Right lobe of liver (tissue), 6 donors: ENCODE results near the gene TNS3. TPM values are rescaled to one million over a fixed set of nuclear protein-coding genes. Genes with fewer than 3 reads are reported as not detected.
"Not testable (repeated sequence)": the region's sequence is repeated elsewhere in the genome, so short reads cannot be mapped to it uniquely, and the experiment has no call there.

Experiments
- ATAC-seq, 4 donors: fragments of 200-7000 bp; cut with Tn5 transposase; one replicate each; pipeline ENCODE4 v1.9.1; 2020; ENCODE audit warnings: mild to moderate bottlenecking in 4 of 4, moderate library complexity in 4 of 4
- DNase-seq, 3 donors: peaks; one replicate each; pipeline ENCODE4 v3.0.0-alpha.2; 2020
- H3K27ac ChIP-seq, 3 donors: fragments of 200-600 bp; one replicate each; pipeline ENCODE4 v1.8.0; 2022
- H3K27me3 ChIP-seq, 2 donors: fragments of 200-600 bp; one replicate each; pipeline ENCODE4 v1.8.0; 2022
- H3K36me3 ChIP-seq, 4 donors: fragments of 200-600 bp; sonication (generic) in 1 of 4; one replicate each; pipeline versions ENCODE4 v1.5.1 to v1.8.0; 2017 to 2022; ENCODE audit warnings: control low read depth in 1 of 4
- H3K4me1 ChIP-seq, 4 donors: fragments of 200-600 bp; sonication (generic) in 1 of 4; one replicate each; pipeline versions ENCODE4 v1.5.1 to v1.8.0; 2017 to 2022; ENCODE audit warnings: control low read depth in 1 of 4
- H3K4me3 ChIP-seq, 3 donors: fragments of 200-600 bp; one replicate each; pipeline ENCODE4 v1.8.0; 2022
- H3K9me3 ChIP-seq, 4 donors: fragments of 200-600 bp; sonication (generic) in 1 of 4; one replicate each; pipeline versions ENCODE4 v1.5.1 to v1.8.0; 2017 to 2022; ENCODE audit warnings: control low read depth in 1 of 4
- CTCF ChIP-seq, 4 donors: fragments of 200-600 bp in 3 of 4; fragments of 450-650 bp in 1 of 4; IDR thresholded peaks; one replicate each; pipeline versions ENCODE4 v1.5.1 to v1.8.0; 2016 to 2022; ENCODE audit warnings: antibody characterized with exemption in 4 of 4, mild to moderate bottlenecking in 2 of 4
- POLR2A ChIP-seq: fragments of 450-650 bp; IDR thresholded peaks from one replicate; pipeline ENCODE4 v1.6.1; 2017; ENCODE audit warnings: antibody characterized with exemption, mild to moderate bottlenecking
- WGBS: methylation state at CpG from one replicate; pipeline ENCODE4 v1.1.6; 2018; ENCODE audit warnings: low coverage, low lambda C conversion rate; ENCODE audit not compliant: insufficient coverage; ENCODE audit errors: missing lambda C conversion rate; 5-methylcytosine and 5-hydroxymethylcytosine counted together
- intact Hi-C, 2 donors: fragments of 100-400 bp; cut with DNase I; formaldehyde crosslinking; loops; one replicate each; pipeline versions ENCODE4 v1.11.2 to v1.14.1; 2022
- total RNA-seq, 6 experiments: library from RNA; depleted of rRNA in 2 of 6; stranded (reverse); fragments of >200 nt in 2 of 6; fragmentation: NEBNext Ultra II Directional in 3 of 6; extraction: Animal tissue kit (Norgen Biotek cat#: 25700) in 3 of 6; gene quantifications; one replicate each; pipeline versions ENCODE4 v1.1.0 to v1.2.4, GENCODE V29; 2016 to 2023
- donor health status: DM: no; HTN: yes; CAD: no.
- donor health status: DM: no; HTN: no; CAD: no.
- donor health status: DM: no; HTN: no; CAD: no.
- donor health status: DM: no; HTN: yes; CAD: no.
- donor health status: DM: no; HTN: yes; CAD: no.

TNS3 gene
- total RNA-seq, 6 experiments from 2014 or later = 51.2 to 95.0 (median 58.4) TPM

- H3K9me3 ChIP-seq = no peaks in the 10 kb centered on the region
- 43% methylated on average over 4 of the region's 12 CpGs for WGBS
- H3K27me3 ChIP-seq = no peaks in the 10 kb centered on the region
- H3K4me3 ChIP-seq = no peak overlapping the region
- H3K4me1 ChIP-seq = peaks cover 0 to 22% (median 11%) of the 10 kb centered on the region in 4 donors
- intact Hi-C loops = no loop called here
- peak in 2 of 4 donors; percentile 23 to 24 for TF ChIP-seq CTCF (IDR thresholded peaks at IDR 0.05)
- no peak for TF ChIP-seq POLR2A
- H3K27ac ChIP-seq = peak overlapping the region in 1 of 3 donors; percentile 2
- DNase-seq (peak; percentile 79 to 88 (median 86)), ATAC-seq (peak; percentile 96 to 99 (median 98))
- H3K36me3 ChIP-seq = no peaks in the 10 kb centered on the region
Measured at GRCh38 chr7:47596502-47597202, 14.7 kb upstream of the TNS3 start.

GRCh38 chr7:47594406-47594805 lies 12.5 kb upstream of the TNS3 start:
- ATAC-seq (no peak), DNase-seq (no peak)
- Histone ChIP-seq H3K4me3 (no peak overlapping the region), H3K27me3 (no peaks in the 10 kb centered on the region), H3K36me3 (no peaks in the 10 kb centered on the region), H3K4me1 (peaks cover 0 to 8% (median 4%) of the 10 kb centered on the region in 4 donors), H3K27ac (no peak overlapping the region), H3K9me3 (no peaks in the 10 kb centered on the region)
- no peak for TF ChIP-seq POLR2A
- TF ChIP-seq CTCF (IDR thresholded peaks at IDR 0.05) = no peak
- intact Hi-C loops = no loop called here
- WGBS = 58% methylated on average over 3 of the region's 3 CpGs

GRCh38 chr7:47591655-47592572 lies 10.0 kb upstream of the TNS3 start:
- intact Hi-C loops = no loop called here
- no peak for ATAC-seq
- TF ChIP-seq CTCF (IDR thresholded peaks at IDR 0.05) = no peak
- no peak for TF ChIP-seq POLR2A

GRCh38 chr7:47591089-47591654 lies 9.3 kb upstream of the TNS3 start:
- intact Hi-C loops = no loop called here
- Histone ChIP-seq H3K4me3 (no peak overlapping the region), H3K36me3 (no peaks in the 10 kb centered on the region), H3K27me3 (no peaks in the 10 kb centered on the region), H3K4me1 (peaks cover 0 to under 1% (median 0%) of the 10 kb centered on the region in 4 donors), H3K27ac (no peak overlapping the region), H3K9me3 (no peaks in the 10 kb centered on the region)
- 92% methylated on average over 6 of the region's 8 CpGs for WGBS
- ATAC-seq (no peak), DNase-seq (no peak)
- no peak for TF ChIP-seq CTCF (IDR thresholded peaks at IDR 0.05)
- TF ChIP-seq POLR2A = no peak

More at GRCh38 chr7:47591655-47592572, 10.0 kb upstream of the TNS3 start:
- no peak overlapping the region for H3K27ac ChIP-seq
- no peaks in the 10 kb centered on the region for H3K36me3 ChIP-seq
- WGBS = 64% methylated on average over 13 of the region's 17 CpGs
- no peaks in the 10 kb centered on the region for H3K27me3 ChIP-seq
- no peak overlapping the region for H3K4me3 ChIP-seq
- no peaks in the 10 kb centered on the region for H3K9me3 ChIP-seq
- no peak for DNase-seq
- H3K4me1 ChIP-seq = peaks cover 0 to 8% (median 4%) of the 10 kb centered on the region in 4 donors

- ATAC-seq, intact Hi-C loops, DNase-seq, H3K27ac ChIP-seq, H3K9me3 ChIP-seq, H3K4me1 ChIP-seq, H3K27me3 ChIP-seq, H3K4me3 ChIP-seq, H3K36me3 ChIP-seq: not testable (repeated sequence)
- WGBS = 97% methylated on average over 5 of the region's 5 CpGs
Measured at GRCh38 chr7:47590215-47590614, 8.3 kb upstream of the TNS3 start.
